GM23338 (cell line): ENCODE measurements around the gene ACSM2A.
"Not testable (repeated sequence)": the region's sequence is repeated elsewhere in the genome, so short reads cannot be mapped to it uniquely, and the experiment has no call there.

ENCODE experiments used
- CREB1 ChIP-seq: fragments of 250-450 bp; sonication (Bioruptor Pico); IDR thresholded peaks from 2 replicates; pipeline ENCODE4 v1.5.0; 2020; ENCODE audit warnings: low read depth, mild to moderate bottlenecking, moderate library complexity
- CTCF ChIP-seq, 2 experiments: fragments of 200-600 bp in 1 of 2; sonication (generic) in 1 of 2; conservative IDR thresholded peaks; 2 replicates each; pipeline versions ENCODE4 v1.5.1 to v1.6.1; 2016 to 2017; ENCODE audit warnings: antibody characterized with exemption in 2 of 2, low read depth in 2 of 2, mild to moderate bottlenecking in 2 of 2, moderate library complexity in 1 of 2
- EZH2 ChIP-seq: fragments of 200-600 bp; sonication (generic); IDR thresholded peaks from one replicate; pipeline ENCODE4 v1.8.0; 2017; ENCODE audit warnings: antibody characterized with exemption, mild to moderate bottlenecking, low read depth; ENCODE audit not compliant: unreplicated experiment
- EZH2phosphoT487 ChIP-seq: fragments of 200-600 bp; sonication (generic); IDR thresholded peaks from one replicate; pipeline ENCODE4 v1.8.1; 2018; ENCODE audit warnings: antibody characterized with exemption; ENCODE audit not compliant: unreplicated experiment
- POLR2AphosphoS5 ChIP-seq: IDR thresholded peaks from 2 replicates; pipeline ENCODE4 v1.6.1; 2016; ENCODE audit warnings: antibody characterized with exemption, low read depth
- REST ChIP-seq: IDR thresholded peaks from one replicate; pipeline ENCODE4 v1.6.1; 2018; ENCODE audit warnings: antibody characterized with exemption; ENCODE audit not compliant: unreplicated experiment
- ZNF462 ChIP-seq: fragments of 250-450 bp; sonication (Bioruptor Pico); IDR thresholded peaks from 2 replicates; pipeline ENCODE4 v1.5.0; 2020; ENCODE audit warnings: mild to moderate bottlenecking, moderate library complexity

GRCh38 chr16:20491448-20491847, 40.1 kb downstream of the ACSM2A start:
- not testable (repeated sequence) for TF ChIP-seq EZH2; CTCF (conservative IDR thresholded peaks at IDR 0.05; ENCODE audit: low read depth in 2 of 2); ZNF462 (CRISPR knock-in tag); POLR2AphosphoS5; REST; EZH2phosphoT487; CREB1 (CRISPR knock-in tag)
